ENCODE measurements around the gene TUB.

Gene TUB

GRCh38 chr11:8061555-8062428 is 19.2 kb upstream of the TUB start:
- peaks cover 2% of the 10 kb centered on the region; the same call in 1 of the 2 replicates for H3K4me1 ChIP-seq (ENCODE audit: control insufficient read depth, insufficient read depth, low read length)
- WGBS (ENCODE audit: insufficient coverage, insufficient read length) = no CpG with 5 or more reads among the region's 22 CpGs
- no peak overlapping the region for H3K4me3 ChIP-seq (ENCODE audit: low read length)
- H3K9me3 ChIP-seq (ENCODE audit: control insufficient read depth, insufficient read depth, low read length) = no peaks in the 10 kb centered on the region
- no peaks in the 10 kb centered on the region for H3K27me3 ChIP-seq (ENCODE audit: control insufficient read depth, insufficient read depth, low read length)
- H3K36me3 ChIP-seq (ENCODE audit: control insufficient read depth, insufficient read depth, low read length) = no peaks in the 10 kb centered on the region
- no peak overlapping the region for H3K27ac ChIP-seq (ENCODE audit: low read length)
- DNase-seq (ENCODE audit: low read depth, low spot score) = no peak

GRCh38 chr11:8062781-8063257 is 18.2 kb upstream of the TUB start:
- peaks cover 1% of the 10 kb centered on the region; the same call in 1 of the 2 replicates for H3K4me1 ChIP-seq (ENCODE audit: control insufficient read depth, insufficient read depth, low read length)
- H3K27ac ChIP-seq (ENCODE audit: low read length) = no peak overlapping the region
- WGBS (ENCODE audit: insufficient coverage, insufficient read length) = no CpG with 5 or more reads among the region's 13 CpGs
- no peaks in the 10 kb centered on the region for H3K36me3 ChIP-seq (ENCODE audit: control insufficient read depth, insufficient read depth, low read length)
- H3K4me3 ChIP-seq (ENCODE audit: low read length) = no peak overlapping the region
- DNase-seq (ENCODE audit: low read depth, low spot score) = no peak
- no peaks in the 10 kb centered on the region for H3K27me3 ChIP-seq (ENCODE audit: control insufficient read depth, insufficient read depth, low read length)
- H3K9me3 ChIP-seq (ENCODE audit: control insufficient read depth, insufficient read depth, low read length) = no peaks in the 10 kb centered on the region

GRCh38 chr11:8063324-8063723 is 17.7 kb upstream of the TUB start:
- Histone ChIP-seq H3K9me3 (ENCODE audit: control insufficient read depth, insufficient read depth, low read length) (no peaks in the 10 kb centered on the region), H3K4me1 (ENCODE audit: control insufficient read depth, insufficient read depth, low read length) (peaks cover 1% of the 10 kb centered on the region; the same call in 1 of the 2 replicates), H3K4me3 (ENCODE audit: low read length) (no peak overlapping the region), H3K36me3 (ENCODE audit: control insufficient read depth, insufficient read depth, low read length) (no peaks in the 10 kb centered on the region), H3K27ac (ENCODE audit: low read length) (no peak overlapping the region), H3K27me3 (ENCODE audit: control insufficient read depth, insufficient read depth, low read length) (no peaks in the 10 kb centered on the region)
- DNase-seq (ENCODE audit: low read depth, low spot score) = no peak
- no CpG with 5 or more reads among the region's 7 CpGs for WGBS (ENCODE audit: insufficient coverage, insufficient read length)

GRCh38 chr11:8065031-8065430 is 16.0 kb upstream of the TUB start:
- H3K9me3 ChIP-seq (ENCODE audit: control insufficient read depth, insufficient read depth, low read length) = no peaks in the 10 kb centered on the region
- no CpG with 5 or more reads among the region's 2 CpGs for WGBS (ENCODE audit: insufficient coverage, insufficient read length)
- no peak overlapping the region for H3K27ac ChIP-seq (ENCODE audit: low read length)
- no peaks in the 10 kb centered on the region for H3K36me3 ChIP-seq (ENCODE audit: control insufficient read depth, insufficient read depth, low read length)
- no peak for DNase-seq (ENCODE audit: low read depth, low spot score)
- no peak overlapping the region for H3K4me3 ChIP-seq (ENCODE audit: low read length)
- no peaks in the 10 kb centered on the region for H3K27me3 ChIP-seq (ENCODE audit: control insufficient read depth, insufficient read depth, low read length)
- H3K4me1 ChIP-seq (ENCODE audit: control insufficient read depth, insufficient read depth, low read length) = peaks cover 1% of the 10 kb centered on the region; the same call in 1 of the 2 replicates

GRCh38 chr11:8066036-8066910 is 14.7 kb upstream of the TUB start:
- Histone ChIP-seq H3K27me3 (ENCODE audit: control insufficient read depth, insufficient read depth, low read length) (no peaks in the 10 kb centered on the region), H3K4me1 (ENCODE audit: control insufficient read depth, insufficient read depth, low read length) (peaks cover 1% of the 10 kb centered on the region; the same call in 1 of the 2 replicates), H3K4me3 (ENCODE audit: low read length) (no peak overlapping the region), H3K27ac (ENCODE audit: low read length) (no peak overlapping the region), H3K36me3 (ENCODE audit: control insufficient read depth, insufficient read depth, low read length) (no peaks in the 10 kb centered on the region), H3K9me3 (ENCODE audit: control insufficient read depth, insufficient read depth, low read length) (no peaks in the 10 kb centered on the region)
- WGBS (ENCODE audit: insufficient coverage, insufficient read length) = no CpG with 5 or more reads among the region's 17 CpGs
- DNase-seq (ENCODE audit: low read depth, low spot score) = no peak

GRCh38 chr11:8066911-8067455 is 14.0 kb upstream of the TUB start:
- Histone ChIP-seq H3K27me3 (ENCODE audit: control insufficient read depth, insufficient read depth, low read length) (no peaks in the 10 kb centered on the region), H3K9me3 (ENCODE audit: control insufficient read depth, insufficient read depth, low read length) (no peaks in the 10 kb centered on the region), H3K4me1 (ENCODE audit: control insufficient read depth, insufficient read depth, low read length) (peaks cover 3% of the 10 kb centered on the region), H3K27ac (ENCODE audit: low read length) (no peak overlapping the region), H3K36me3 (ENCODE audit: control insufficient read depth, insufficient read depth, low read length) (no peaks in the 10 kb centered on the region), H3K4me3 (ENCODE audit: low read length) (no peak overlapping the region)
- no CpG with 5 or more reads among the region's 10 CpGs for WGBS (ENCODE audit: insufficient coverage, insufficient read length)
- DNase-seq (ENCODE audit: low read depth, low spot score) = no peak

- H3K36me3 ChIP-seq (ENCODE audit: control insufficient read depth, insufficient read depth, low read length) = no peaks in the 10 kb centered on the region
- H3K4me3 ChIP-seq (ENCODE audit: low read length) = no peak overlapping the region
- peaks cover 8% of the 10 kb centered on the region for H3K4me1 ChIP-seq (ENCODE audit: control insufficient read depth, insufficient read depth, low read length)
- no peaks in the 10 kb centered on the region for H3K27me3 ChIP-seq (ENCODE audit: control insufficient read depth, insufficient read depth, low read length)
- no peak for DNase-seq (ENCODE audit: low read depth, low spot score)
- no CpG with 5 or more reads among the region's 4 CpGs for WGBS (ENCODE audit: insufficient coverage, insufficient read length)
- H3K27ac ChIP-seq (ENCODE audit: low read length) = no peak overlapping the region
- no peaks in the 10 kb centered on the region for H3K9me3 ChIP-seq (ENCODE audit: control insufficient read depth, insufficient read depth, low read length)
Observed at GRCh38 chr11:8067567-8067928, 13.5 kb upstream of the TUB start.

GRCh38 chr11:8067929-8068575 is 13.0 kb upstream of the TUB start:
- Histone ChIP-seq H3K4me3 (ENCODE audit: low read length) (no peak overlapping the region), H3K27me3 (ENCODE audit: control insufficient read depth, insufficient read depth, low read length) (no peaks in the 10 kb centered on the region), H3K36me3 (ENCODE audit: control insufficient read depth, insufficient read depth, low read length) (no peaks in the 10 kb centered on the region), H3K4me1 (ENCODE audit: control insufficient read depth, insufficient read depth, low read length) (peaks cover 8% of the 10 kb centered on the region), H3K27ac (ENCODE audit: low read length) (no peak overlapping the region), H3K9me3 (ENCODE audit: control insufficient read depth, insufficient read depth, low read length) (no peaks in the 10 kb centered on the region)
- no peak for DNase-seq (ENCODE audit: low read depth, low spot score)
- no CpG with 5 or more reads among the region's 13 CpGs for WGBS (ENCODE audit: insufficient coverage, insufficient read length)

GRCh38 chr11:8068605-8069221 is 12.3 kb upstream of the TUB start:
- Histone ChIP-seq H3K36me3 (ENCODE audit: control insufficient read depth, insufficient read depth, low read length) (no peaks in the 10 kb centered on the region), H3K27me3 (ENCODE audit: control insufficient read depth, insufficient read depth, low read length) (no peaks in the 10 kb centered on the region), H3K4me1 (ENCODE audit: control insufficient read depth, insufficient read depth, low read length) (peaks cover 8% of the 10 kb centered on the region), H3K4me3 (ENCODE audit: low read length) (no peak overlapping the region), H3K9me3 (ENCODE audit: control insufficient read depth, insufficient read depth, low read length) (no peaks in the 10 kb centered on the region), H3K27ac (ENCODE audit: low read length) (no peak overlapping the region)
- DNase-seq (ENCODE audit: low read depth, low spot score) = no peak
- no CpG with 5 or more reads among the region's 15 CpGs for WGBS (ENCODE audit: insufficient coverage, insufficient read length)
